ENCODE measurements around the gene GAS2L3. TPM values are rescaled to one million over a fixed set of nuclear protein-coding genes. Genes with fewer than 3 reads are reported as not detected.
A peak's percentile ranks its signal among the peaks of the same experiment; 100 is the strongest.
"Not testable (repeated sequence)": the region's sequence is repeated elsewhere in the genome, so short reads cannot be mapped to it uniquely, and the experiment has no call there.

The GAS2L3 gene
- polyA plus RNA-seq, 6 donors from 2014 or later, result not detected

DNA sequence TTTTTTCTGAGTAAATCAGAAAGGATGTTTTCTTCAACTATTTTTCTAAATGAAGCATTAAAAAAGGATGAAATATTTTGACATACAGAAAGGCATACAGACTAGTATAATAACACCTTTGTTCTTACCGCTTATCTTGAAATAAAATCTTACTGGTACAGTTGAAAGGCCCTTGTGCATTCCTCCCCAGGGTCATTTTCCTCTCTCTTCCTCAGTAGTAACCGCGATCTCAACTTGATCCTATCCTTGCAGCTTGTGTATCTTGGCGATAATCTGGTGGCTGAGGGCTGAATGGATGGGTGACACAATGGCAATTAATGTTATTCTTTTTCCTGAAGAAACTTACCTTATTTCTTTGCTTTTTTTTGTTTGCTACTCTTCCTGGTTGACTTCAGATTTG is 18.5 kb downstream of the GAS2L3 start:
- DNase-seq (no peak), ATAC-seq (ENCODE audit: low read depth in 2 of 2) (no peak)
- no peak overlapping the region for H3K27ac Mint-ChIP-seq
- peaks cover under 1 to 26% (median 15%) of the 10 kb centered on the region in 7 donors for H3K9me3 Mint-ChIP-seq
- H3K27me3 Mint-ChIP-seq, result no peaks in the 10 kb centered on the region
- H3K36me3 Mint-ChIP-seq, result peaks cover 0 to 8% of the 10 kb centered on the region in 2 donors
- H3K4me1 Mint-ChIP-seq, result no peaks in the 10 kb centered on the region
- H3K4me3 Mint-ChIP-seq, result no peak overlapping the region

GRCh38 chr12:100593490-100593889 is 20.0 kb downstream of the GAS2L3 start:
- Mint-ChIP-seq H3K27ac (no peak overlapping the region), H3K4me3 (no peak overlapping the region), H3K27me3 (no peaks in the 10 kb centered on the region), H3K36me3 (peaks cover 0 to 1% of the 10 kb centered on the region in 2 donors), H3K9me3 (peaks cover 0 to 16% (median 7%) of the 10 kb centered on the region in 7 donors), H3K4me1 (no peaks in the 10 kb centered on the region)
- DNase-seq, result no peak
- no peak for ATAC-seq (ENCODE audit: low read depth in 2 of 2)

DNA sequence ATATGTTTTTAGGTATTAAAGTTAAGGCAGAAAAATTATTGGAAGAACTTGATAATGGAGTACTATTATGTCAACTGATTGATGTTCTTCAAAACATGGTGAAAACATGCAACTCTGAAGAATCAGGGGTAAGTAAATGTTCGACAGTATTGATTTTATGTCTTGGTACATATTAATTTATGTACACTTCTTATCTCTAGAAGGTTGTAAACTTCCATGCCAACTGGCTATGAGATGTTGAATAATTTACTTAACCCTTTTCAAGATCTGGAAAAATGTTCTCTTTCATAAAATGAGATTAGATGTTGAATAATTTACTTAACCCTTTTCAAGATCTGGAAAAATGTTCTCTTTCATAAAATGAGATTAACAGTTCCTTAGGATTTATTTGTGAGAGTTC is 28.1 kb downstream of the GAS2L3 start:
- Mint-ChIP-seq H3K4me3 (no peak overlapping the region), H3K36me3 (no peaks in the 10 kb centered on the region), H3K27ac (no peak overlapping the region), H3K4me1 (no peaks in the 10 kb centered on the region), H3K27me3 (no peaks in the 10 kb centered on the region), H3K9me3 (peaks cover 0 to 6% (median 0%) of the 10 kb centered on the region in 7 donors)
- ATAC-seq (ENCODE audit: low read depth in 2 of 2) (no peak), DNase-seq (no peak)

- not testable (repeated sequence) for ATAC-seq (ENCODE audit: low read depth in 2 of 2); H3K4me1 Mint-ChIP-seq; DNase-seq
These were observed 29.5 kb downstream of the GAS2L3 start for GRCh38 chr12:100602997-100603396.

GRCh38 chr12:100608776-100609175 is 35.3 kb downstream of the GAS2L3 start:
- Mint-ChIP-seq H3K27me3 (no peaks in the 10 kb centered on the region), H3K4me1 (peaks cover 0 to 10% (median 8%) of the 10 kb centered on the region in 3 donors), H3K36me3 (peaks cover 0 to 9% of the 10 kb centered on the region in 2 donors), H3K27ac (no peak overlapping the region), H3K9me3 (peaks cover 1 to 15% (median 7%) of the 10 kb centered on the region in 7 donors), H3K4me3 (no peak overlapping the region)
- no peak for DNase-seq
- no peak for ATAC-seq (ENCODE audit: low read depth in 2 of 2)

More at GRCh38 chr12:100602997-100603396, 29.5 kb downstream of the GAS2L3 start:
- peaks cover 0 to 15% (median 7%) of the 10 kb centered on the region in 7 donors for H3K9me3 Mint-ChIP-seq
- H3K4me3 Mint-ChIP-seq, H3K27me3 Mint-ChIP-seq, H3K36me3 Mint-ChIP-seq, H3K27ac Mint-ChIP-seq: not testable (repeated sequence)

DNA sequence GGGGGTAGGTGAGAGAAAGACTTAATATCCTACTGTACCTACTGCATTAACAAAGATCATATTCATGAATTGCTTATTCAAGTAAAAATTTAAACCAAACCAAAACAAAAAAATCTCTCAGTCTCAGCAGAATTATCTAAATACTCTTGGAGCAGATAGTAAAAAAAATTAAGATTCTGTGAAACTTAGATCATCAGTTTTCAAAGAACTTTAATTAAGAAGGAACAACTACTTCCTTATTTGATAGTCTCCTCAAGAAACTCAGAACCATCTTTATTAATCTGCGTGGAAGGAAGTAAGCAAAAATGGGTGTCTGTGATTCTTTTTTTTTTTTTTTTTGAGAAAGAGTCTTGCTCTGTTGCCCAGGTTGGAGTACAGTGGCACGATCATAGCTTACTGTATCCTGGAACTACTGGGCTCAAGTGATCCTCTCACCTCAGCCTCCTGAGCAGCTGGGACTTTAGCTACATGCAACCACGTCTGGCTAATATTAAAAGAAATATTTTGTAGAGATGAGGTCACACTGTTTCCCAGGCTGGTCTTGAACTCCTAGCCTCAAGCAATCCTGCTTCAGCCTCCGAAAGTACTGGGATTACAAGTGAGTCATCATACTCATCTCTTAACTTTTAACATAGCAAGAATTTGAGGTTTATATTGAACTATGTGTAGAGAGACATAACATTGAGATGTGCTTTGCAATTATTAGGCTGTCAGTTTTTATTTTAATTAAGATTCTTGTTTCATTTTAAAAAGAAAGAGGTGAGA is 37.4 kb downstream of the GAS2L3 start:
- peaks cover 0 to 9% of the 10 kb centered on the region in 2 donors for H3K36me3 Mint-ChIP-seq
- H3K4me3 Mint-ChIP-seq, result no peak overlapping the region
- ATAC-seq (ENCODE audit: low read depth in 2 of 2) (no peak), DNase-seq (no peak)
- peak overlapping the region in 1 of 6 donors; percentile 15 for H3K27ac Mint-ChIP-seq
- no peaks in the 10 kb centered on the region for H3K27me3 Mint-ChIP-seq
- peaks cover 0 to 10% (median 8%) of the 10 kb centered on the region in 3 donors for H3K4me1 Mint-ChIP-seq
- peaks cover 1 to 15% (median 7%) of the 10 kb centered on the region in 7 donors for H3K9me3 Mint-ChIP-seq

- H3K4me3 Mint-ChIP-seq, result no peak overlapping the region
- peaks cover 0 to 3% (median 2%) of the 10 kb centered on the region in 7 donors for H3K9me3 Mint-ChIP-seq
These were observed 39.1 kb downstream of the GAS2L3 start for GRCh38 chr12:100612606-100613005.

GRCh38 chr12:100624571-100624970 is 51.1 kb downstream of the GAS2L3 start:
- Mint-ChIP-seq H3K4me1 (no peaks in the 10 kb centered on the region), H3K9me3 (no peaks in the 10 kb centered on the region), H3K36me3 (no peaks in the 10 kb centered on the region), H3K4me3 (no peak overlapping the region), H3K27me3 (no peaks in the 10 kb centered on the region), H3K27ac (no peak overlapping the region)
- ATAC-seq (ENCODE audit: low read depth in 2 of 2) (no peak), DNase-seq (no peak)

More at GRCh38 chr12:100612606-100613005, 39.1 kb downstream of the GAS2L3 start:
- ATAC-seq (ENCODE audit: low read depth in 2 of 2), result no peak
- H3K27ac Mint-ChIP-seq, result no peak overlapping the region
- peaks cover 0 to 2% of the 10 kb centered on the region in 2 donors for H3K36me3 Mint-ChIP-seq
- no peak for DNase-seq
- H3K4me1 Mint-ChIP-seq, result peaks cover 0 to 10% (median 8%) of the 10 kb centered on the region in 3 donors
- no peaks in the 10 kb centered on the region for H3K27me3 Mint-ChIP-seq

- peaks cover 0 to 3% (median 0%) of the 10 kb centered on the region in 7 donors for H3K9me3 Mint-ChIP-seq
- H3K27me3 Mint-ChIP-seq, result no peaks in the 10 kb centered on the region
- no peak overlapping the region for H3K27ac Mint-ChIP-seq
- no peaks in the 10 kb centered on the region for H3K4me1 Mint-ChIP-seq
- H3K36me3 Mint-ChIP-seq, result no peaks in the 10 kb centered on the region
- no peak overlapping the region for H3K4me3 Mint-ChIP-seq
- DNase-seq (no peak), ATAC-seq (ENCODE audit: low read depth in 2 of 2) (no peak)
These were observed 59.0 kb downstream of the GAS2L3 start for GRCh38 chr12:100632445-100632892.

DNA sequence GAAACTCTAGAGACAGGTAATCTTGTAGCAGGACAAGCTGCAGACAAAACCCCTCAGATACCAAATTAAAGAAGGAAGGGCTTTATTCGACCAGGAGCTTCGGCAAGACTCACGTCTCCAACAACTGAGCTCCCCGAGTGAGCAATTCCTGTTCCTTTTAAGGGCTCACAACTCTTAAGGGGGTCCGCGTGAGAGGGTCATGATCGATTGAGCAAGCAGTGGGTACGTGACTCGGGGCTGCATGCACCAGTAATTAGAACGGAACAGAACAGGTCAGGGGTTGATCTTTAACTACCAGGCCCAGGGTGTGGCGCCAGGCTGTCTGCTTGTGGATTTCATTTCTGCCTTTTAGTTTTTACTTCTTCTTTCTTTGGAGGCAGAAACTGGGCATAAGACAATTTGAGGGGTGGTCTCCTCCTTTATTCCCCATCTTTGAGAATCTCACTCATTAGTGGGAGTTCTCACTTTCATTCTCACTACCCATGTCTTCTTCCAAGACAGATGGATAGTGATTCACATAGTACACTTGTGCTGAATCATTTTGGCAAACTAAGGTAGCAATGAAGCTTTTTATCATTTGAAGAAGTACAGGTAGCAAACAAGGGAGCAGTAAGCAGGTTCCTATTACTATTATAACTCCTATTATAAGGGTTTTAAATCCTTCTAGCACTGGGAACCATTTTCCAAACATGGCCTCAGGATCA is 59.8 kb downstream of the GAS2L3 start:
- not testable (repeated sequence) for H3K27me3 Mint-ChIP-seq; H3K36me3 Mint-ChIP-seq; H3K4me1 Mint-ChIP-seq; ATAC-seq (ENCODE audit: low read depth in 2 of 2); H3K9me3 Mint-ChIP-seq; DNase-seq; H3K4me3 Mint-ChIP-seq
- peak overlapping the region in 1 of 6 donors; percentile 45 for H3K27ac Mint-ChIP-seq

- Mint-ChIP-seq H3K9me3 (peaks cover 3 to 14% (median 8%) of the 10 kb centered on the region in 7 donors), H3K36me3 (peaks cover 0 to 8% of the 10 kb centered on the region in 2 donors), H3K27me3 (no peaks in the 10 kb centered on the region), H3K4me1 (no peaks in the 10 kb centered on the region), H3K27ac (no peak overlapping the region), H3K4me3 (no peak overlapping the region)
- ATAC-seq (ENCODE audit: low read depth in 2 of 2) (no peak), DNase-seq (no peak)
These were observed 69.8 kb downstream of the GAS2L3 start for GRCh38 chr12:100643246-100643645.

DNA sequence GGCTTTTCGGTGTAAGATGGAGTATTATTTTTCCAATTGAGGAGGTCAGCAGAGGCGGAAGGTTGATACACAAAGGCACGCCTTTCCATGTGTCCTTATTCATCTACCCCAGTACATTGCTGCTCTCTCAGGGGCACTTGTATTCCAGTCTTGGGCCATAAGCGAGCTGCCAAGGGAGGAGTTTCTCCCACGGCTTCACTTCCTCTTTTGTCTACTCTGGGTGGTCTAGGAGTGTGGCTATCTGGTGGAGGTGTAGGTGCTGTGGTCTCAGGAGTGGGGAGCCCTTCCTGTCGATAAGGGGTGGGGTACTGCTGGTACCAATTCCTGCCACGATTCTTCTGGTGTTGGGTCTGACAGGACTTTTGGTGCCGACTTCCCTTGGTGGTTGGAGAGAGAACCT is 73.4 kb downstream of the GAS2L3 start:
- DNase-seq (no peak), ATAC-seq (ENCODE audit: low read depth in 2 of 2) (no peak)
- Mint-ChIP-seq H3K36me3 (peaks cover 0 to 8% of the 10 kb centered on the region in 2 donors), H3K4me3 (no peak overlapping the region), H3K27ac (no peak overlapping the region), H3K4me1 (no peaks in the 10 kb centered on the region), H3K9me3 (peaks cover 0 to 18% (median 8%) of the 10 kb centered on the region in 7 donors), H3K27me3 (peaks cover 4 to 17% (median 7%) of the 10 kb centered on the region in 3 donors)

- H3K4me3 Mint-ChIP-seq, result no peak overlapping the region
These were observed 77.6 kb downstream of the GAS2L3 start for GRCh38 chr12:100651108-100651507.

More at GRCh38 chr12:100651108-100651507, 77.6 kb downstream of the GAS2L3 start:
- ATAC-seq (ENCODE audit: low read depth in 2 of 2) (no peak), DNase-seq (no peak)
- no peaks in the 10 kb centered on the region for H3K4me1 Mint-ChIP-seq
- H3K27me3 Mint-ChIP-seq, result peaks cover 5 to 18% (median 15%) of the 10 kb centered on the region in 3 donors
- H3K27ac Mint-ChIP-seq, result no peak overlapping the region
- peaks cover 0 to 13% (median 0%) of the 10 kb centered on the region in 7 donors for H3K9me3 Mint-ChIP-seq
- H3K36me3 Mint-ChIP-seq, result peaks cover 0 to 4% of the 10 kb centered on the region in 2 donors

All from naive B cell (primary cell).